Mucosa of rectum (tissue), 2 donors: Measurements from ENCODE around the gene TMEM214.
"Not testable (repeated sequence)": the region's sequence is repeated elsewhere in the genome, so short reads cannot be mapped to it uniquely, and the experiment has no call there.

Experiments
- H3K27ac ChIP-seq, 2 donors: one replicate each; pipeline ENCODE4 v1.7.0; 2013; ENCODE audit warnings: inconsistent platforms in 2 of 2, low read depth in 2 of 2, low read length in 2 of 2
- H3K27me3 ChIP-seq, 2 donors: one replicate each; pipeline ENCODE4 v1.7.0; 2013; ENCODE audit warnings: low read length in 2 of 2; ENCODE audit not compliant: control insufficient read depth in 2 of 2, insufficient read depth in 2 of 2
- H3K36me3 ChIP-seq, 2 donors: one replicate each; pipeline ENCODE4 v1.7.0; 2013; ENCODE audit warnings: low read length in 2 of 2; ENCODE audit not compliant: control insufficient read depth in 2 of 2, insufficient read depth in 2 of 2
- H3K4me1 ChIP-seq, 2 donors: one replicate each; pipeline ENCODE4 v1.7.0; 2013; ENCODE audit warnings: low read length in 2 of 2, mild to moderate bottlenecking in 1 of 2; ENCODE audit not compliant: control insufficient read depth in 2 of 2, insufficient read depth in 2 of 2
- H3K4me3 ChIP-seq, 2 donors: one replicate each; pipeline ENCODE4 v1.7.0; 2013; ENCODE audit warnings: low read length in 2 of 2
- H3K9ac ChIP-seq, 2 donors: one replicate each; pipeline ENCODE4 v1.7.0; 2013; ENCODE audit warnings: low read length in 2 of 2, low read depth in 1 of 2, mild to moderate bottlenecking in 1 of 2
- H3K9me3 ChIP-seq, 2 donors: one replicate each; pipeline ENCODE4 v1.7.0; 2013; ENCODE audit warnings: low read length in 2 of 2; ENCODE audit not compliant: control insufficient read depth in 2 of 2
- donor health status: healthy.
- donor health status: Normal muscosa, but diverticular disease.

TMEM214 gene

DNA sequence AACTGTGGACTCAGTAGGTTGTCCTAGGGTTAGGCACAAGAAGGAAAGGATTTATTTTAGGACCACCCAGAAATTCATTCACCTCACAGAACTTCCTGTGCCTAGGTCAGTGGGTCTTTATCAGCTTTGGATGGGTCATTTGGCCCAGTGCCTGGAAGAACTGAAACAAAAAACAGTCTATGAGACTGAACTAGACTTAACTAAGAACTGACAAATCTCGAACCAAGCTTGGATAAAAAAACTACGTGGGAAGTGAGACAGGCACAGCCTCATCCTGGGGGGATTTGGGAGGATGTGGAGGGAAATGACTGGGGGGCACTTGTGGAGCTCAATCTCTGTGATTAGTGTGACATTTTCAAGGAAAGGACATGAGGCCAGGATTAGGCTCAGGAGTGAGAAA lies 41.0 kb downstream of the TMEM214 start:
- no peaks in the 10 kb centered on the region for H3K9me3 ChIP-seq
- H3K4me3 ChIP-seq, result no peak overlapping the region
- H3K36me3 ChIP-seq, result peaks cover 4 to 6% of the 10 kb centered on the region in 2 donors
- peak overlapping the region; percentile 24 to 95 for H3K27ac ChIP-seq
- no peak overlapping the region for H3K9ac ChIP-seq
- no peaks in the 10 kb centered on the region for H3K27me3 ChIP-seq
- H3K4me1 ChIP-seq, result peaks cover 22 to 28% of the 10 kb centered on the region in 2 donors

GRCh38 chr2:27074738-27075565 lies 42.2 kb downstream of the TMEM214 start:
- Histone ChIP-seq H3K4me1 (peaks cover 19 to 24% of the 10 kb centered on the region in 2 donors), H3K9ac (peak overlapping the region in 1 of 2 donors; percentile 17), H3K4me3 (no peak overlapping the region), H3K27ac (peak overlapping the region in 1 of 2 donors; percentile 95), H3K36me3 (no peaks in the 10 kb centered on the region), H3K9me3 (no peaks in the 10 kb centered on the region), H3K27me3 (no peaks in the 10 kb centered on the region)

- H3K9me3 ChIP-seq, H3K36me3 ChIP-seq, H3K4me3 ChIP-seq, H3K9ac ChIP-seq, H3K27me3 ChIP-seq: not testable (repeated sequence)
- Histone ChIP-seq H3K27ac (peak overlapping the region in 1 of 2 donors; percentile 95), H3K4me1 (peaks cover 14 to 21% of the 10 kb centered on the region in 2 donors)
Measured at GRCh38 chr2:27075566-27075871, 42.8 kb downstream of the TMEM214 start.

GRCh38 chr2:27076323-27076722 lies 43.6 kb downstream of the TMEM214 start:
- Histone ChIP-seq H3K36me3 (no peaks in the 10 kb centered on the region), H3K4me1 (peaks cover 16 to 21% of the 10 kb centered on the region in 2 donors), H3K9me3 (no peaks in the 10 kb centered on the region), H3K27me3 (no peaks in the 10 kb centered on the region), H3K9ac (no peak overlapping the region), H3K4me3 (no peak overlapping the region), H3K27ac (peak overlapping the region in 1 of 2 donors; percentile 95)

DNA sequence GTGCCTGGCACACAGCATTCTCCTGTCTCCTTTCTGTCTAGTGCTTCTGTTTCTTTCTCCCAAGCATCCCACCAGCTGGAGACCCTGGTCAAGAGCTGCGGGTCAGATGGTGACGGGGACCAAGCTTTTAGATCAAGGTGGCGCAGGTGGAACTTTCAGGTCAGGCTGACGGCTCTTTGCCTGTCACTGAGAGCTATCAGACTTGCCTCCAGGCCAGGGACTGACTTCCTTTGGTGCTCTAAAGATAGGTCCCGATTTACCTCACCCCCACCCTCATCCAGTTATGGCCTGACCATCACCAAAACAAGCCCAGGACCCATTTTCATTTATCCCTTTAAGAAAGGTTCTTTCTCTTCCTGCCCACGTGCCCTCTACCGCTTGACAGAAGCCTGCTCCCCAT lies 44.5 kb downstream of the TMEM214 start:
- Histone ChIP-seq H3K9me3 (no peaks in the 10 kb centered on the region), H3K4me3 (no peak overlapping the region), H3K27me3 (no peaks in the 10 kb centered on the region), H3K36me3 (no peaks in the 10 kb centered on the region), H3K9ac (no peak overlapping the region), H3K4me1 (peaks cover 20 to 28% of the 10 kb centered on the region in 2 donors), H3K27ac (peak overlapping the region in 1 of 2 donors; percentile 7)

- no peaks in the 10 kb centered on the region for H3K9me3 ChIP-seq
- peak within 1 kb of the TSS; percentile 61 to 68 for H3K9ac ChIP-seq
- peak within 1 kb of the TSS; percentile 53 to 72 for H3K4me3 ChIP-seq
- no peaks in the 10 kb centered on the region for H3K27me3 ChIP-seq
- H3K4me1 ChIP-seq, result peaks cover 14 to 23% of the 10 kb centered on the region in 2 donors
- no peaks in the 10 kb centered on the region for H3K36me3 ChIP-seq
- peak within 1 kb of the TSS; percentile 68 to 93 for H3K27ac ChIP-seq
Measured at GRCh38 chr2:27078267-27079194, 45.8 kb downstream of the TMEM214 start, which contains the start of gene EMILIN1. EMILIN1 (plus strand) TSS chr2:27078615; CDS start chr2:27079066, 451 bp downstream.

- no peaks in the 10 kb centered on the region for H3K36me3 ChIP-seq
- peaks cover 14 to 23% of the 10 kb centered on the region in 2 donors for H3K4me1 ChIP-seq
- peak overlapping the region; percentile 53 to 72 for H3K4me3 ChIP-seq
- H3K27me3 ChIP-seq, result no peaks in the 10 kb centered on the region
- peak overlapping the region; percentile 61 to 68 for H3K9ac ChIP-seq
- no peaks in the 10 kb centered on the region for H3K9me3 ChIP-seq
- peak overlapping the region; percentile 68 to 93 for H3K27ac ChIP-seq
Measured at GRCh38 chr2:27079233-27080139, 46.7 kb downstream of the TMEM214 start.

GRCh38 chr2:27080140-27080469 lies 47.3 kb downstream of the TMEM214 start:
- H3K9me3 ChIP-seq, result no peaks in the 10 kb centered on the region
- H3K27me3 ChIP-seq, result no peaks in the 10 kb centered on the region
- peaks cover 15 to 22% of the 10 kb centered on the region in 2 donors for H3K4me1 ChIP-seq
- H3K4me3 ChIP-seq, result peak overlapping the region; percentile 11 to 72
- H3K36me3 ChIP-seq, result no peaks in the 10 kb centered on the region
- H3K9ac ChIP-seq, result peak overlapping the region in 1 of 2 donors; percentile 49
- peak overlapping the region; percentile 68 to 93 for H3K27ac ChIP-seq

DNA sequence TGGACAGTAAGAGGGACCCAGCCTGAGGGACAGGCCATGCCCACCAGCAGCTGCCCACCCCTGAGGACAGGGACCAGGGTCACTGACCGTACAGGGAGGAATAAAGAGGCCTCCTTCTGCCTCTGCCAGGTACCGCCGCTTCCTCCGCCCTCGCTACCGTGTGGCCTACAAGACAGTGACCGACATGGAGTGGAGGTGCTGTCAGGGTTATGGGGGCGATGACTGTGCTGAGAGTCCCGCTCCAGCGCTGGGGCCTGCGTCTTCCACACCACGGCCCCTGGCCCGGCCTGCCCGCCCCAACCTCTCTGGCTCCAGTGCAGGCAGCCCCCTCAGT lies 47.8 kb downstream of the TMEM214 start:
- H3K27ac ChIP-seq, result peak overlapping the region; percentile 68 to 93
- H3K36me3 ChIP-seq, result no peaks in the 10 kb centered on the region
- peak overlapping the region in 1 of 2 donors; percentile 72 for H3K4me3 ChIP-seq
- H3K27me3 ChIP-seq, result no peaks in the 10 kb centered on the region
- no peaks in the 10 kb centered on the region for H3K9me3 ChIP-seq
- H3K4me1 ChIP-seq, result peaks cover 20 to 26% of the 10 kb centered on the region in 2 donors
- peak overlapping the region; percentile 14 to 21 for H3K9ac ChIP-seq
